ENCODE results near the gene MKKS. TPM values are rescaled to one million over a fixed set of nuclear protein-coding genes. Genes with fewer than 3 reads are reported as not detected.

The MKKS gene
- total and polyA plus RNA-seq, 10 of the 15 experiments (the other 5 are each of a cell fraction or from before 2014, with no cell fraction given) = 4.3 to 17.9 (median 7.7) TPM

DNA sequence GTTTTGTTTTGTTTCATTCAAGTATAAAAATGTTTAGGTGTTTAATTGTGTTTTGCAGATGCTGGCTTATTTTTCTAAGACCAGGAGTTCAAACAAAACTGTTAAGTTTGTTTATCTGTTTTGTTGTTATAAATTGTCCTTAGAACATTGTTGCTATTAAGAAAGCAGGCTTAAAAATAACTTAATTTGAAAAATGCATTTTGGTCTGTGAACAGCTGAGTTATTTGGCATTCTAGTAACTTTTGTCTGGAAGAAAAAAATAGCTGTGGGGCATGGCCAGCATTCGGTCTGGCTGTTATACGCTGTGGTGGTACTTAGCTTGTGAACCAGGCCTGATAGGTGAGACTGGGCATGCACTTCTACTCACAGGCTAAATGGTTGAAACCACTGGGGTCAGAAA lies 38.8 kb upstream of the MKKS start (continued):
- TF ChIP-seq, protein P1, sequence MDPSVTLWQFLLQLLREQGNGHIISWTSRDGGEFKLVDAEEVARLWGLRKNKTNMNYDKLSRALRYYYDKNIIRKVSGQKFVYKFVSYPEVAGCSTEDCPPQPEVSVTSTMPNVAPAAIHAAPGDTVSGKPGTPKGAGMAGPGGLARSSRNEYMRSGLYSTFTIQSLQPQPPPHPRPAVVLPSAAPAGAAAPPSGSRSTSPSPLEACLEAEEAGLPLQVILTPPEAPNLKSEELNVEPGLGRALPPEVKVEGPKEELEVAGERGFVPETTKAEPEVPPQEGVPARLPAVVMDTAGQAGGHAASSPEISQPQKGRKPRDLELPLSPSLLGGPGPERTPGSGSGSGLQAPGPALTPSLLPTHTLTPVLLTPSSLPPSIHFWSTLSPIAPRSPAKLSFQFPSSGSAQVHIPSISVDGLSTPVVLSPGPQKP (IDR thresholded peaks at IDR 0.05; ENCODE audit: low read depth, low read length) = no peak
- no peak for TF ChIP-seq SMAD1 (IDR thresholded peaks at IDR 0.05; ENCODE audit: low read depth, partially characterized antibody)
- TF ChIP-seq, protein P2, sequence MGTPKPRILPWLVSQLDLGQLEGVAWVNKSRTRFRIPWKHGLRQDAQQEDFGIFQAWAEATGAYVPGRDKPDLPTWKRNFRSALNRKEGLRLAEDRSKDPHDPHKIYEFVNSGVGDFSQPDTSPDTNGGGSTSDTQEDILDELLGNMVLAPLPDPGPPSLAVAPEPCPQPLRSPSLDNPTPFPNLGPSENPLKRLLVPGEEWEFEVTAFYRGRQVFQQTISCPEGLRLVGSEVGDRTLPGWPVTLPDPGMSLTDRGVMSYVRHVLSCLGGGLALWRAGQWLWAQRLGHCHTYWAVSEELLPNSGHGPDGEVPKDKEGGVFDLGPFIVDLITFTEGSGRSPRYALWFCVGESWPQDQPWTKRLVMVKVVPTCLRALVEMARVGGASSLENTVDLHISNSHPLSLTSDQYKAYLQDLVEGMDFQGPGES (IDR thresholded peaks at IDR 0.05) = no peak

DNA sequence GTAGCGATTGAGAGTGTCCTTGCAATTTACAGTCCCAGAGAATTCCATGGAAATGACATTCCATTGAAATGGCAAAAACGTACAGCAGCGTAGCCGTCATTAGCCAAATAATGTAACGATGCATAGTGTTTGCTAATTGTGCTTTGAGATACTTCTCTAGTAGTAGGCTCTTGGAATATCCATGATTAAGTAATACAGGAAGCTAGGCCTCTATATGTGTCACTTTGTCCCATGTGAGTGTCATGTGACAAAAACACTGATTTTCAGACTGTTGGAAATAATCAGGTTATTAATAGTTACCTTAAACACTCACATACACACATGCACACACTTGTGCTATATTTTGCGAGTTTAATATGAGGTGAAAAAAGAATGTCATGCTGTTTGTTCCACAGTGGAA lies 36.3 kb upstream of the MKKS start:
- Histone ChIP-seq H3K4me1 (ENCODE audit: control insufficient read depth, insufficient read depth, low read length) (peaks cover 10% of the 10 kb centered on the region), H3K9ac (ENCODE audit: control insufficient read depth, insufficient read depth, low read length) (no peak overlapping the region), H3K36me3 (ENCODE audit: control insufficient read depth in 2 of 2, insufficient read depth in 2 of 2, low read length in 1 of 2) (0 out of 4 replicates have a peak, but pooled peaks cover 0 to 3% of the 10 kb centered on the region in 2 experiments), H3K27ac (ENCODE audit: control insufficient read depth, insufficient read depth) (no peak overlapping the region), H3K4me3 (no peak overlapping the region), H3K9me3 (replicated peaks; ENCODE audit: control insufficient read depth, insufficient read depth, low read length) (no peaks in the 10 kb centered on the region; the same call in 2 of the 3 replicates), H3K79me2 (ENCODE audit: control insufficient read depth, insufficient read depth, low read length) (peaks cover 7% of the 10 kb centered on the region), H3K27me3 (replicated peaks in 1 of 2; ENCODE audit: control insufficient read depth in 2 of 2, insufficient read depth in 2 of 2, low read length in 1 of 2) (no peaks in the 10 kb centered on the region), H4K20me1 (ENCODE audit: control insufficient read depth, insufficient read depth) (no peaks in the 10 kb centered on the region), H3K4me2 (ENCODE audit: control insufficient read depth, insufficient read depth) (no peak overlapping the region), H2AFZ (ENCODE audit: control insufficient read depth, low read depth, low read length) (no peak overlapping the region)
- TF ChIP-seq IRF4 (IDR thresholded peaks at IDR 0.05; ENCODE audit: low read depth, low read length) = no peak
- no peak for TF ChIP-seq MEF2A (IDR thresholded peaks at IDR 0.05; ENCODE audit: insufficient read depth, low read depth, low read length)
- TF ChIP-seq, protein P3, sequence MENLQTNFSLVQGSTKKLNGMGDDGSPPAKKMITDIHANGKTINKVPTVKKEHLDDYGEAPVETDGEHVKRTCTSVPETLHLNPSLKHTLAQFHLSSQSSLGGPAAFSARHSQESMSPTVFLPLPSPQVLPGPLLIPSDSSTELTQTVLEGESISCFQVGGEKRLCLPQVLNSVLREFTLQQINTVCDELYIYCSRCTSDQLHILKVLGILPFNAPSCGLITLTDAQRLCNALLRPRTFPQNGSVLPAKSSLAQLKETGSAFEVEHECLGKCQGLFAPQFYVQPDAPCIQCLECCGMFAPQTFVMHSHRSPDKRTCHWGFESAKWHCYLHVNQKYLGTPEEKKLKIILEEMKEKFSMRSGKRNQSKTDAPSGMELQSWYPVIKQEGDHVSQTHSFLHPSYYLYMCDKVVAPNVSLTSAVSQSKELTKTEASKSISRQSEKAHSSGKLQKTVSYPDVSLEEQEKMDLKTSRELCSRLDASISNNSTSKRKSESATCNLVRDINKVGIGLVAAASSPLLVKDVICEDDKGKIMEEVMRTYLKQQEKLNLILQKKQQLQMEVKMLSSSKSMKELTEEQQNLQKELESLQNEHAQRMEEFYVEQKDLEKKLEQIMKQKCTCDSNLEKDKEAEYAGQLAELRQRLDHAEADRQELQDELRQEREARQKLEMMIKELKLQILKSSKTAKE (IDR thresholded peaks at IDR 0.05; ENCODE audit: low read depth, poor library complexity, severe bottlenecking) = no peak
- no peak for TF ChIP-seq TCF3 (IDR thresholded peaks at IDR 0.05; ENCODE audit: borderline replicate concordance, insufficient read depth, low read depth, low read length)
- ChIA-PET RAD21 (ENCODE audit: unreplicated experiment) (interaction anchor here (1.2 kb wide), 1 partner anchor 82 kb away, joined by 3 read pairs; no protein-coding TSS in a partner anchor), SMC1A (ENCODE audit: uncharacterized antibody, unreplicated experiment) (interaction anchor here (2.9 kb wide), 1 partner anchor 66 kb away, joined by 10 read pairs; no protein-coding TSS in a partner anchor), CTCF (interaction anchor here (0.9 to 1.6 kb wide), 2 partner anchors 43 to 57 kb away, joined by 3 to 4 read pairs; no protein-coding TSS in a partner anchor), POLR2A (interaction anchor here (0.5 kb wide), 1 partner anchor 18 kb away, joined by 3 read pairs; no protein-coding TSS in a partner anchor)
- intact Hi-C loops (cut with micrococcal nuclease; ENCODE audit: unreplicated experiment) = loop anchor here (10.0 kb wide), 3 partner anchors 65 to 795 kb away; partner anchors contain the start of gene JAG1
- DNase-seq (ENCODE audit: low read depth, low spot score) = no peak
- FAIRE-seq = no peak
- no TSS peak for BruUV-seq (replicated peaks)
- WGBS (ENCODE audit: insufficient coverage, insufficient replicate concordance, low lambda C conversion rate, missing lambda C conversion rate) = 95% methylated on average over 6 of the region's 6 CpGs
- no peak for ATAC-seq
- in situ Hi-C loops (cut with MboI) = no loop called here

Measured in GM12878 (cell line).